AML-193 (cell line): ENCODE measurements around the gene SOX6.
"Not testable (repeated sequence)": the region's sequence is repeated elsewhere in the genome, so short reads cannot be mapped to it uniquely, and the experiment has no call there.

ENCODE experiments used
- DNase-seq, 2 experiments: peaks; one replicate each; lab custom pipeline; 2025; lab: John Stamatoyannopoulos, UW

The SOX6 gene

GRCh38 chr11:16095756-16096155 is 260.6 kb downstream of the SOX6 start:
- no peak for DNase-seq

GRCh38 chr11:16093889-16094653 is 262.3 kb downstream of the SOX6 start:
- DNase-seq, result no peak

- no peak for DNase-seq
These were observed 264.5 kb downstream of the SOX6 start for GRCh38 chr11:16091862-16092261.

GRCh38 chr11:16089481-16089880 is 266.9 kb downstream of the SOX6 start:
- DNase-seq, result no peak

- no peak for DNase-seq
These were observed 267.6 kb downstream of the SOX6 start for GRCh38 chr11:16088774-16089173.

DNA sequence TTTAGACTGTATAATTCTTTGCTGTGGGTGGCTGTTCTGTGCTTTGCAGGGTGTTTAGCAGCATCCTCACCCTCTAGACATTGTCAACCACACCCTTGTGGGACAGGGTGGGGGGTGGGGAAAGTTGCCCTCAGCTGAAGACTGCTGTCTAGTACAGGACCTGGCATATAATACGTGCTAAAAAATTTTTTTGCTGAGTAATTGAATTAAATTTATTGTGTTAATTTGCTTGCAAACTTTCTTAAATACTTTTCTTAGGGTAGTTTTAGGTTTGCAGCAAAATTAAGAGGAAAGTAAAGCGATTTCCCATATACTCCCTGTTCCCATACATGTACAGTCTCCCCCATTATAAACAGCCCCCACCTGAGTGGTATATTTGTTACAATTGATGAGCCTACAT is 268.5 kb downstream of the SOX6 start:
- no peak for DNase-seq

DNA sequence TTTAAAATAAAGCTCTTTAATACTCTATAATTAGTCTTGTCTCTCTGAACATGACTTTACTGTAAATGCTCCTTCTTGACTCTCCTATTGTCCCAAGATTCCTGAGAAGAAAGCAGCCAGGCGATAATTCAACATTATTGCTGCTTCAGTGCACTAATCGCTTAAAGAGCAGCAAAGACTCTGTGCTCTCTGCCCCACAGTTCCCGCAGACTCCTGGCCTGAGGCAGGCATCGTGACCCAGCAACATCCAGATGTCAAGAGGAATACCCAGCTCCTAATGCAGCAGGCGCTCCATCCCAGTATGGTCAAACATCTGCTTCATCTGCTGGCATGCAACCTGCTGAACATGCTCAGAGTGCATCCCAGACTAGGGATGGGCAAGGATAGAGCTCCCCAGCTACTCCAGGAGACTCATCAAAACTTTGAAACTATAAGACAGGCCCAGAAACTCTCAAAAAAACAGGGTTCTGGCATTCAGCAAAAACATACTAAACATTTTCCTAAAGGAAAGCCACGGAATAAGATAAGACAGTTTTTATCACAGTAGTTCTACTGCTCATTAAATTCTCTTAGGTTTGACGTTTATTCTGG is 270.0 kb downstream of the SOX6 start:
- DNase-seq, result no peak

DNA sequence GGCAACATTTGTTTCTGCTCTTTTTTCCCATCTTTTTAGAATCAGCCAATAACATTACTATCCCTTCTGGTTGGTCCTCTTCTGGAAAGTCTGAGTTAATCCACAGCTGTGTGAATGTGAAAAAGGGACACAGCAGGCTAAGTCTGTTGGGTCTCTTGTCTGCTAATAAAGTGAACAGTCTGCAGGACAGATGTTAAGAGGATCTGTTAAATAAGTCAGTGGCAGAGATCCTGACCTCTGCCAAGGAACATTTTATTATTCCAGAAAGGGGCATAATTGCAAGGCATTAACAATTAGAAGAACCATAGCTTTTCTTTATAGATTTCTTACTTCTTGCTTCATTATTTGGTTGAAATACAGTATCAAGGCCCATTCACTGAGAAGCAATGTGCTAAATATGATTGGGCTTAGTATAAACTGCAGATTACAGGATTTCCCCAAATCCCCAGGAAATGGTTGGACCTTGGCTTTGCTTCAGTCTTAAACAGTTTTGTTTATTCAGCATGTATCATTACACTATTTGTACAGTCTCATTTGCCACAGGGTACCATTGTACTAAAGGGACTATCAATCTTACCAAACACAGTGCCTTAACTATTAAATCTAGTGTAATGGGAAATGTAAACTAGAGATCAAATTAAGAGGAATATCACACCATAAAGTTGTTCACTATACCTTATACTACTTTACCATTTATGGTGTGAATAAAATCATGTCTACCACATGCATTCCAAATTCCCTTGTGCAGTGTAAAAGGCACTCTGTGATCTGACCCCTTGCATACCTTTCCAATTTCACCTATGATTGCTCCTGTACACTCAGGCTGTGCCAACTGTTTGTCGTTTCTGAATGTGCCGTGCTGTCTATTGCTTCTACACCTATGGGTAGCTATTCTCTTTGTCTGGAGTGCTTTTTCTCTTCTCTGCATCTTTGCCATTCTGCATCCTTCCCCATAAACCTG is 274.0 kb downstream of the SOX6 start:
- no peak for DNase-seq

- DNase-seq, result no peak
These were observed 274.8 kb downstream of the SOX6 start for GRCh38 chr11:16081382-16082094.

DNA sequence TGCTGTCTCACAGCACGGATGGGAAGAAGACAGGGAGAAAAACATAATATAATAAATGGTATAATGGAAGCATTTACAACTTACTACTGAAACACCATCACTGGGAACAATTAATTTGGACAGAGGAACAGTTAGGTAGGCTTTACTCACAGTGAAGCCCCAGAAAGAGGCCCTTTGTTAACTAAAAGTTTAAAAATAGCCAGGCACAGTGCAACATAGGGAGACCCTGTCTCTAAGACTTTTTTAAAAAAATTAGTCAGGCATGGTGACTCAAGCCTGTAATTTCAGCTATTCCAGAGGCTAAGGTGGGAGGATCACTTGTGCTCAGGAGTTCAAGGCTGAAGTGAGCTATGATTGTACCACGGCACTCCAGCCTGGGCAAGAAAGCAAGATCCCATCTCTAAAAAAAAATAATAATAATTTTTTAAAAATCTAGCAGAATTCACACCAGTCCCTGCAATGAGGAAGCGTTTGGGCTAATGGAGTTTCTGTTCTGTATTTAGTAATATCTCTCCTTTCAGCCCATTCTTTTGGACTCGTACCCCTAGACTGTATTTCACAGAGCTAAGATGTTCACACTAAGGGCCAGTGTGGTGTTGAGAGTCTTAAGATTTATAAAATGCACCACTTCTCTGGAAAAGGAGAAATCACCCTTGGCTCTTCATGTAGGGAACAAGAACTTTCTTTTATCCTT is 275.5 kb downstream of the SOX6 start:
- DNase-seq, result no peak

- DNase-seq, result no peak
These were observed 277.4 kb downstream of the SOX6 start for GRCh38 chr11:16078936-16079335.

GRCh38 chr11:16070573-16070972 is 285.8 kb downstream of the SOX6 start:
- DNase-seq, result no peak

GRCh38 chr11:16067268-16067667 is 289.1 kb downstream of the SOX6 start:
- not testable (repeated sequence) for DNase-seq

DNA sequence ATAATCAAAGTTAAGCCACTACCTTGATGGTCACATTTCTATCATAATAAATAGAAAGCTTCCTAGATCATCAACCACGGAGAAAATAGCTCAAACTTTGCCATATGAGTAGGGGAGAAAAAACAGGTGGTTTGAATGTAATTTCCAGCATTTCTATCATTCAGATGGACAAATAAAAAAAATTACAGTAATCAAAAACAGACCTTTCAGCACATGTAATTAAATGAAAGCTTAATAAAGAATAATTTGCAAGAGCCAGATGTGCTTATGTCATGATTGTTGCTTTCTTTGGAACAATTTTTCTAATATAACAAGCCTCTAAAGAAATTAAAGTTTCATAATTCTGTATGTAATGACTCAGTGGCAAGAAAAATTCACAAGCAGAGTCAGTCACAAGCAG is 297.0 kb downstream of the SOX6 start:
- no peak for DNase-seq

DNA sequence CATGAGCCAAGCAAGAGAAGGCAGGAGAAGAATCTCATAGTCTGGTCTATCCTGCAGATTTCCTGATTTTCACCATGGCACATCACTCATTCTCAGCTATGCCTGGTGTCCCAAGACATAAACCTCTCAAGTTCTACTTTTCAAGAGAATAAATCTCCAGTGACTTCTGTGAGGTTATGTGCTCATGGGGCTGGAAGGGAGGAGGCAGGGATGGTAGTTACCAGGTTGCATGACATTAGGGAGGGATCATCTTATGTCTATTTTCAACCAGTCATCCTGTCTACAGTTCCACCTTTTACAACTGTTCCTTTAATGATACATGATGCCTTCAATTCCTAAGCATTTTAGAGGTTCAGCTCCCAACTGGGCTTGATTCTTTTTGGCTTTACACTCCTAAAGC is 297.7 kb downstream of the SOX6 start:
- DNase-seq, result no peak

- no peak for DNase-seq
These were observed 303.6 kb downstream of the SOX6 start for GRCh38 chr11:16052750-16053149.

DNA sequence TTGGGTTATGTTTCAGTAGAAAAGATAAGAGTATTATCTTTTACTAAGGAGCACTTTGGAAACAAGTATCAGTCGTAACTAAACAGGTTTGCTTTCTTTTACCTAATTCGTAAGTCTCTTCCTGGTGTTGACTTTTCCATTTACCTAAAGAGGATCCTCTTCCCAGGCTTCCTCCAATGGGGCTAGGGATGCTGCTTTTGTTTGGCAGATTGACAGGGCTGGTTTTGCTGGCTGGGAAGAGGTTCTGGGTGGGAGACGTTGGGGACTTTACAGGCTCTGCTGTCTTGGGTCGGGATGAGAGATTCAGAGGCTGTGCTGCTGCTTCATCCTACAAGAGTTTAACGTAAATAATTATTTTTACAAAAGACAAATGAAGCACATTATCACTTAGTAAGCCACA is 306.7 kb downstream of the SOX6 start:
- DNase-seq, result no peak

GRCh38 chr11:16047073-16047472 is 309.3 kb downstream of the SOX6 start:
- DNase-seq, result no peak

DNA sequence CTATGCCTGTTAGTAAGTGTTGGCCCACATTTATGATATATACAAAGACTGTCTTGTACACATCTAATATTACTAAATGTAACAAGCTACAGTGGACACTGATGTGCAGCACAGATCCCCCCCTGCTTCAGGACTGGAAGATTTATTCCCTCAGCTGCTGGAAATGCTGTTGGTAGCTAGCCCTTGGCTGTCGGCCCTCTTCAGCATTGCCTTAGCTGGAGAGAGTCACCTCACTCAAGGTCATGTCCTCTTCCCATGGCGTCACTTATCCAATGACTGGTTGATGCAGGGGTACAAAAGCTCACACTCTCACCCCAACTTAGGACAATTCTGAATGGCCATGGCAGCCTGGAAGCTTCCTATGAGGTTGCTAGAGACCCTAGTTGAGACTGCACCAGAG is 312.7 kb downstream of the SOX6 start:
- no peak for DNase-seq

DNA sequence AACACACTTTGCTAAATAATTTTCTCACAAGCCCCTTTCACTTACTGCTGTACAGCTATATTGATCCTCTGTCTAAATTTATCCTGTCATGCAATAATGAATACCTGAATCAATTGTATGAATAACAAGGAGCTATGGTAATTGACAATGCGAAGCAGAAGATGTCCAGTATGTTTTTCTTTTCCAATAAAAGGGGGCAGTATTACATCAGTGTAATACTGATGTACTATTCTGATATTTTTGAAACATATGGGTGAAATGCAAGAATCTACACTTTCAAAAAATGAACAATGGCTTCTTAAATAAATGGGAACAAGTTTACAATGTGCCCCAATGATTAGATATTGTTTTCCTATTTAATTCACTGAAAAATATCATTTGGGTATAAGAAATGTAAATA is 315.1 kb downstream of the SOX6 start:
- no peak for DNase-seq

DNA sequence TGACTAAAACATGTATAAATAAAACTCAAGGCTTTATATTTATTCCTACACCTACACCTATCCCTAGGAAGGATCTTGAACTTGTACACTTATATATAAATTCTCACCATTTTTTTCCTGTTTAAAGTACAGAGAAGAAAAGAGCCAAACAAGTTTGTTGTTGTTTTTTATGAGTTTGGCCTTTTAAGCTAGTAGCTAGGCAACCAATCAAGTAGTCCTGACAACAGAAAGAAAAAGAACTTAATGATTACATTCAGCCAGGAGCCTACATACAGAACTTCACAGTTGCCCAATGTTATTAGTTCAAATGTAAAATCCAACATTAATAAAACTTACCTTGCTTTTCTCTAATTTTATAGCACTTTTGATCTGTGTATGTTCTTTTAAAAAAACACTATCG is 316.2 kb downstream of the SOX6 start:
- DNase-seq, result no peak

- no peak for DNase-seq
These were observed 319.2 kb downstream of the SOX6 start for GRCh38 chr11:16037179-16037578.
